Progenitor cell of endocrine pancreas (in vitro differentiated cells): Measurements from ENCODE around the gene TBC1D17. TPM values are rescaled to one million over a fixed set of nuclear protein-coding genes. Genes with fewer than 3 reads are reported as not detected.

Experiments used
- DNase-seq: peaks from one replicate; pipeline ENCODE4 v3.0.0; 2021; ENCODE audit warnings: low spot score; ENCODE audit not compliant: unreplicated experiment
- H3K27ac Mint-ChIP-seq: 2 replicates; pipeline ENCODE4 v1.8.0; 2021; ENCODE audit warnings: mild to moderate bottlenecking, moderate library complexity, mixed read lengths
- H3K27me3 Mint-ChIP-seq: 2 replicates; pipeline ENCODE4 v1.8.0; 2021; ENCODE audit warnings: mixed read lengths
- H3K36me3 Mint-ChIP-seq: 2 replicates; pipeline ENCODE4 v1.8.0; 2022; ENCODE audit warnings: mixed read lengths; ENCODE audit not compliant: insufficient read depth
- H3K4me1 Mint-ChIP-seq: 2 replicates; pipeline ENCODE4 v1.8.0; 2021; ENCODE audit warnings: low read depth, mixed read lengths
- H3K4me3 Mint-ChIP-seq: 2 replicates; pipeline ENCODE4 v1.8.0; 2021; ENCODE audit warnings: low read depth, mild to moderate bottlenecking, moderate library complexity, mixed read lengths
- H3K9me3 Mint-ChIP-seq: 2 replicates; pipeline ENCODE4 v1.8.0; 2021; ENCODE audit warnings: low read depth, mixed read lengths
- total RNA-seq: library from RNA; stranded (reverse); gene quantifications from 2 replicates; pipeline ENCODE4 v1.2.1, GENCODE V29; 2021
- TF ChIP-seq, protein P1 (sequence below): fragments of 200-600 bp; sonication (generic); IDR thresholded peaks from one replicate; pipeline ENCODE4 v1.5.0; 2021; ENCODE audit warnings: antibody characterized with exemption, mild to moderate bottlenecking; ENCODE audit not compliant: unreplicated experiment

TBC1D17 gene
- total RNA-seq, 1 donor from 2014 or later = 44.6 TPM

DNA sequence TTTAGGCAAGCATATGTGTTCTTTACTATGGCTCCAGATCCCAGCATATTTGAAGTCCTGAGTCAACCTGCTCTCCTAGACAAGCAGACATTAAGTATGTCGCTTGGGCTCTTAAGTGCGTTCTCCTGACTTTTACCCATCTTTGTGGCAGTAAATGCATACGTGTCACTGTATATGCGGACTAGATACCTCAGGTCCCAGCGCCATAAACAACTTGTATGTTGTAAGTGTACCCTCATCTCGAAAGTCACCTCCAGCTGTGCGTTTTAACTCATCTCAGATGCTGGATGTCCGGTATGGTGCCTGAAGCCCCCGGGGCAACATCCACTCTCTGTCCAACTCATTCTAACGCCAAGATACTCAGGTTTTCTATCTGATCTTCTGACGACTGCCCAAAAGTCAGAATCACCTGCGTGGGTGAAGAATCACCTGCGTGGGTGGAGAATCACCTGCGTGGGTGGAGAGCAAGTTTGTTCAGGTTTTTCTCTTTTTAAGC lies 24.8 kb upstream of the TBC1D17 start:
- H3K27ac Mint-ChIP-seq = peak overlapping the region; percentile 85
- H3K27me3 Mint-ChIP-seq = no peaks in the 10 kb centered on the region
- peak overlapping the region; percentile 84 for H3K4me3 Mint-ChIP-seq
- H3K4me1 Mint-ChIP-seq = peaks cover 20% of the 10 kb centered on the region
- TF ChIP-seq, protein P1, sequence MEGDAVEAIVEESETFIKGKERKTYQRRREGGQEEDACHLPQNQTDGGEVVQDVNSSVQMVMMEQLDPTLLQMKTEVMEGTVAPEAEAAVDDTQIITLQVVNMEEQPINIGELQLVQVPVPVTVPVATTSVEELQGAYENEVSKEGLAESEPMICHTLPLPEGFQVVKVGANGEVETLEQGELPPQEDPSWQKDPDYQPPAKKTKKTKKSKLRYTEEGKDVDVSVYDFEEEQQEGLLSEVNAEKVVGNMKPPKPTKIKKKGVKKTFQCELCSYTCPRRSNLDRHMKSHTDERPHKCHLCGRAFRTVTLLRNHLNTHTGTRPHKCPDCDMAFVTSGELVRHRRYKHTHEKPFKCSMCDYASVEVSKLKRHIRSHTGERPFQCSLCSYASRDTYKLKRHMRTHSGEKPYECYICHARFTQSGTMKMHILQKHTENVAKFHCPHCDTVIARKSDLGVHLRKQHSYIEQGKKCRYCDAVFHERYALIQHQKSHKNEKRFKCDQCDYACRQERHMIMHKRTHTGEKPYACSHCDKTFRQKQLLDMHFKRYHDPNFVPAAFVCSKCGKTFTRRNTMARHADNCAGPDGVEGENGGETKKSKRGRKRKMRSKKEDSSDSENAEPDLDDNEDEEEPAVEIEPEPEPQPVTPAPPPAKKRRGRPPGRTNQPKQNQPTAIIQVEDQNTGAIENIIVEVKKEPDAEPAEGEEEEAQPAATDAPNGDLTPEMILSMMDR = no peak
- peaks cover 6% of the 10 kb centered on the region for H3K9me3 Mint-ChIP-seq
- H3K36me3 Mint-ChIP-seq = peaks cover 17% of the 10 kb centered on the region
- no peak for DNase-seq

DNA sequence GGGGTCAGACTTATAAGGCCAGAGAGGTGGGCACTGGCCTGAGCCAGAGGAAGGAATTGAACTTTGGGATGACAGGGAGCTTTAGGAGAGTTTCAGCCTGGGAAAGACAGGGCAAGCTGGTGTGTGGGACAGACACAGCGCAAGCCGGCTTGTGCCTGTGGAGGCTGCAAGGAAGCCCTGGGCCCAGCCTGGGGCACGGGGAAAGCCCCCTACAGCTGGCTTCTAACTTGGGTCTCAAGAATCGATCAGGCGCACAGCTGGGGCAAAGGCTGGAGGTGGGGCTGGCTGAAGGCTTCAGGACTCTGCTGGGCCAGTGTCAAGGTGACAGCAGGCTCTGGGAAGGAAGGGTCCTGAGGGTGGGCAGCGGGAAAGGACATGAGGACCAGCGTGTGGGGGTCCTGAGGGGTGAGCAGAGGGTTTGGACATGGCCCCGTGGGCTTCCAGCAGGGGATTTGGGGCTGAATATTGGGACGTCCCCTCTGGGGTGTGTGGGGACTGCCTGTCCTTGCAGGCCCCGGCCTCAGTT lies 23.6 kb upstream of the TBC1D17 start:
- peak overlapping the region; percentile 38 for H3K4me3 Mint-ChIP-seq
- H3K27ac Mint-ChIP-seq = peak overlapping the region; percentile 59
- DNase-seq = no peak
- TF ChIP-seq, protein P1 = no peak
- H3K4me1 Mint-ChIP-seq = peaks cover 20% of the 10 kb centered on the region
- H3K36me3 Mint-ChIP-seq = peaks cover 17% of the 10 kb centered on the region
- no peaks in the 10 kb centered on the region for H3K27me3 Mint-ChIP-seq
- H3K9me3 Mint-ChIP-seq = peaks cover 6% of the 10 kb centered on the region

GRCh38 chr19:49854378-49855263 lies 22.9 kb upstream of the TBC1D17 start:
- Mint-ChIP-seq H3K4me3 (no peak overlapping the region), H3K4me1 (peaks cover 20% of the 10 kb centered on the region), H3K9me3 (peaks cover 3% of the 10 kb centered on the region), H3K27me3 (no peaks in the 10 kb centered on the region), H3K36me3 (peaks cover 14% of the 10 kb centered on the region), H3K27ac (no peak overlapping the region)
- DNase-seq = no peak
- TF ChIP-seq, protein P1 = no peak

GRCh38 chr19:49855277-49855675 lies 22.2 kb upstream of the TBC1D17 start:
- Mint-ChIP-seq H3K27me3 (no peaks in the 10 kb centered on the region), H3K27ac (peak overlapping the region; percentile 77), H3K4me3 (no peak overlapping the region), H3K9me3 (no peaks in the 10 kb centered on the region), H3K4me1 (peaks cover 15% of the 10 kb centered on the region), H3K36me3 (peaks cover 8% of the 10 kb centered on the region)
- TF ChIP-seq, protein P1 = no peak
- DNase-seq = no peak

- TF ChIP-seq, protein P1 = no peak
- H3K27me3 Mint-ChIP-seq = no peaks in the 10 kb centered on the region
- H3K27ac Mint-ChIP-seq = peak overlapping the region; percentile 29
- H3K4me3 Mint-ChIP-seq = no peak overlapping the region
- H3K4me1 Mint-ChIP-seq = peaks cover 15% of the 10 kb centered on the region
- DNase-seq = no peak
- H3K36me3 Mint-ChIP-seq = peaks cover 12% of the 10 kb centered on the region
- H3K9me3 Mint-ChIP-seq = no peaks in the 10 kb centered on the region
These were observed 21.6 kb upstream of the TBC1D17 start for GRCh38 chr19:49855676-49856573.
